ENCODE measurements around the gene GSTM4. TPM values are rescaled to one million over a fixed set of nuclear protein-coding genes. Genes with fewer than 3 reads are reported as not detected.

Gene GSTM4
- total RNA-seq, 1 experiment from 2014 or later: 24.6 TPM

GRCh38 chr1:109611308-109611990, 44.5 kb upstream of the GSTM4 start:
- H3K79me2 ChIP-seq (ENCODE audit: insufficient read depth, low read length): no peaks in the 10 kb centered on the region
- H2AFZ ChIP-seq (ENCODE audit: low read length): no peak overlapping the region
- H3K27me3 ChIP-seq (ENCODE audit: insufficient read depth, low read length): no peaks in the 10 kb centered on the region
- no peak overlapping the region for H3K9ac ChIP-seq (ENCODE audit: extremely low read depth, insufficient read length, low read length)
- Mint-ChIP-seq H3K36me3 (ENCODE audit: insufficient read depth in 1 of 3, low read depth in 3 of 3) (peaks cover 0 to 2% (median 0%) of the 10 kb centered on the region in 3 experiments; a peak in 1 of 7 replicates), H3K9me3 (no peaks in the 10 kb centered on the region), H3K4me1 (peaks cover 33 to 34% of the 10 kb centered on the region in 2 experiments), H3K27ac (no peak overlapping the region), H3K27me3 (ENCODE audit: low read depth) (no peaks in the 10 kb centered on the region; the same call in 1 of the 2 replicates), H3K4me3 (no peak overlapping the region)
- no peak overlapping the region for H4K91ac ChIP-seq (ENCODE audit: insufficient read length, low read depth, low read length)
- H3K27ac ChIP-seq (ENCODE audit: insufficient read length, low read depth, low read length): no peak overlapping the region
- no peak overlapping the region for H3T11ph ChIP-seq (ENCODE audit: low read length)
- H3K4me1 ChIP-seq (ENCODE audit: insufficient read depth, low read length): peaks cover 8% of the 10 kb centered on the region; the same call in 1 of the 2 replicates
- H2BK15ac ChIP-seq (ENCODE audit: low read depth, low read length): no peak overlapping the region
- H3K18ac ChIP-seq (ENCODE audit: insufficient read length, low read depth, low read length): no peak overlapping the region
- no peak overlapping the region for H4K8ac ChIP-seq (replicated peaks; ENCODE audit: insufficient read length, low read depth, low read length)
- TF ChIP-seq, protein P1, sequence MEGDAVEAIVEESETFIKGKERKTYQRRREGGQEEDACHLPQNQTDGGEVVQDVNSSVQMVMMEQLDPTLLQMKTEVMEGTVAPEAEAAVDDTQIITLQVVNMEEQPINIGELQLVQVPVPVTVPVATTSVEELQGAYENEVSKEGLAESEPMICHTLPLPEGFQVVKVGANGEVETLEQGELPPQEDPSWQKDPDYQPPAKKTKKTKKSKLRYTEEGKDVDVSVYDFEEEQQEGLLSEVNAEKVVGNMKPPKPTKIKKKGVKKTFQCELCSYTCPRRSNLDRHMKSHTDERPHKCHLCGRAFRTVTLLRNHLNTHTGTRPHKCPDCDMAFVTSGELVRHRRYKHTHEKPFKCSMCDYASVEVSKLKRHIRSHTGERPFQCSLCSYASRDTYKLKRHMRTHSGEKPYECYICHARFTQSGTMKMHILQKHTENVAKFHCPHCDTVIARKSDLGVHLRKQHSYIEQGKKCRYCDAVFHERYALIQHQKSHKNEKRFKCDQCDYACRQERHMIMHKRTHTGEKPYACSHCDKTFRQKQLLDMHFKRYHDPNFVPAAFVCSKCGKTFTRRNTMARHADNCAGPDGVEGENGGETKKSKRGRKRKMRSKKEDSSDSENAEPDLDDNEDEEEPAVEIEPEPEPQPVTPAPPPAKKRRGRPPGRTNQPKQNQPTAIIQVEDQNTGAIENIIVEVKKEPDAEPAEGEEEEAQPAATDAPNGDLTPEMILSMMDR (conservative IDR thresholded peaks at IDR 0.05): no peak
- H3K56ac ChIP-seq (ENCODE audit: insufficient read length, low read depth, low read length): no peak overlapping the region
- H4K5ac ChIP-seq (ENCODE audit: insufficient read length, low read depth, low read length): no peak overlapping the region
- H2AK5ac ChIP-seq (ENCODE audit: insufficient read length, low read length): no peak overlapping the region
- no peak overlapping the region for H3K23ac ChIP-seq (ENCODE audit: insufficient read length, low read depth, low read length)
- no peaks in the 10 kb centered on the region for H4K20me1 ChIP-seq (ENCODE audit: control insufficient read depth, insufficient read depth, insufficient read length)
- H3K23me2 ChIP-seq (ENCODE audit: insufficient read length, low read depth, low read length, poor library complexity, severe bottlenecking): no peaks in the 10 kb centered on the region
- no peak overlapping the region for H3K4ac ChIP-seq (ENCODE audit: low read depth, low read length)
- H2BK12ac ChIP-seq (ENCODE audit: insufficient read length, low read depth, low read length): no peak overlapping the region
- no peak overlapping the region for H3K14ac ChIP-seq (ENCODE audit: insufficient read depth, low read length)
- H2BK5ac ChIP-seq (ENCODE audit: insufficient read length, low read length): no peak overlapping the region
- no CpG with 5 or more reads among the region's 13 CpGs for WGBS (ENCODE audit: extremely low coverage, insufficient read length, low lambda C conversion rate)
- no peak overlapping the region for H2BK20ac ChIP-seq (ENCODE audit: low read depth, low read length, poor library complexity, severe bottlenecking)
- no peaks in the 10 kb centered on the region for H3K79me1 ChIP-seq (ENCODE audit: insufficient read depth, low read depth, low read length, poor library complexity, severe bottlenecking)
- DNase-seq: no peak
- H2BK120ac ChIP-seq (ENCODE audit: low read depth, low read length, poor library complexity, severe bottlenecking): no peak overlapping the region
- no peak overlapping the region for H3K4me2 ChIP-seq (ENCODE audit: insufficient read depth, insufficient read length, low read length)
- no peaks in the 10 kb centered on the region for H3K9me3 ChIP-seq (ENCODE audit: control insufficient read depth, low read depth, low read length)

All from H9 (cell line).